COLO668 (cell line): Measurements from ENCODE around the gene ADCY1.

ENCODE experiments used
- DNase-seq: peaks from one replicate; lab custom pipeline; 2025; ENCODE audit not compliant: unreplicated experiment; lab: John Stamatoyannopoulos, UW

ADCY1 gene

GRCh38 chr7:45689011-45689796 is 115.0 kb downstream of the ADCY1 start:
- DNase-seq, result no peak

- no peak for DNase-seq
Observed at GRCh38 chr7:45689797-45690761, 115.9 kb downstream of the ADCY1 start.

GRCh38 chr7:45690762-45691150 is 116.6 kb downstream of the ADCY1 start:
- DNase-seq, result peak; percentile 46

GRCh38 chr7:45691155-45691656 is 117.0 kb downstream of the ADCY1 start:
- peak; percentile 77 for DNase-seq

GRCh38 chr7:45692031-45692430 is 117.9 kb downstream of the ADCY1 start:
- DNase-seq, result no peak

GRCh38 chr7:45695249-45695995 is 121.3 kb downstream of the ADCY1 start:
- DNase-seq, result no peak

GRCh38 chr7:45696476-45696875 is 122.3 kb downstream of the ADCY1 start:
- DNase-seq, result no peak

GRCh38 chr7:45697576-45698136 is 123.5 kb downstream of the ADCY1 start:
- no peak for DNase-seq

- DNase-seq, result no peak
Observed at GRCh38 chr7:45698303-45699014, 124.3 kb downstream of the ADCY1 start.

GRCh38 chr7:45699015-45699309 is 124.8 kb downstream of the ADCY1 start:
- DNase-seq, result no peak

- no peak for DNase-seq
Observed at GRCh38 chr7:45699726-45700390, 125.7 kb downstream of the ADCY1 start.

GRCh38 chr7:45700556-45700955 is 126.4 kb downstream of the ADCY1 start:
- DNase-seq, result no peak

- no peak for DNase-seq
Observed at GRCh38 chr7:45701701-45702510, 127.7 kb downstream of the ADCY1 start.

GRCh38 chr7:45702751-45703150 is 128.6 kb downstream of the ADCY1 start:
- no peak for DNase-seq

- DNase-seq, result no peak
Observed at GRCh38 chr7:45703373-45703821, 129.2 kb downstream of the ADCY1 start.

- no peak for DNase-seq
Observed at GRCh38 chr7:45703911-45704682, 129.9 kb downstream of the ADCY1 start.

GRCh38 chr7:45704683-45705016 is 130.5 kb downstream of the ADCY1 start:
- DNase-seq, result no peak
